ENCODE results near the gene PHOX2B.

GRCh38 chr4:41791557-41791956 lies 43.0 kb upstream of the PHOX2B start:
- TF ChIP-seq CTCF (IDR thresholded peaks at IDR 0.05; ENCODE audit: insufficient read depth, low read length) (no peak), GABPA (IDR thresholded peaks at IDR 0.05; ENCODE audit: low read depth) (no peak), POLR2AphosphoS5 (IDR thresholded peaks at IDR 0.05; ENCODE audit: low read depth) (no peak), REST (IDR thresholded peaks at IDR 0.05; ENCODE audit: insufficient replicate concordance, low read depth) (no peak)

Measured in HL-60 (cell line).